HepG2 (cell line): Measurements from ENCODE around the gene TOX2. TPM values are rescaled to one million over a fixed set of nuclear protein-coding genes. Genes with fewer than 3 reads are reported as not detected.

Source experiments
- ATAC-seq: fragments of 200-7000 bp; cut with Tn5 transposase; 3 replicates; pipeline ENCODE4 v1.9.1; 2020; ENCODE audit warnings: mild to moderate bottlenecking, moderate library complexity
- BruUV-seq: library from RNA; stranded (reverse); fragments of 400-500 nt; replicated peaks from 2 replicates; lab custom pipeline; 2021; lab: Mats Ljungman, UMichigan
- CTCF ChIA-PET: fragments of 300-600 bp; formaldehyde crosslinking; extraction: SDS; loops from one replicate; lab custom pipeline; 2021; ENCODE audit warnings: low total read pairs, inconsistent platforms, low intra/inter-chr PET ratio; lab: Yijun Ruan, JAX
- POLR2A ChIA-PET: fragments of 350-600 bp; sonication (Branson Sonifier 250); formaldehyde crosslinking; loops from one replicate; lab custom pipeline; 2020; ENCODE audit warnings: antibody characterized with exemption, inconsistent platforms; lab: Yijun Ruan, JAX
- DNase-seq: peaks from one replicate; pipeline ENCODE4 v3.0.0-alpha.2; 2015; ENCODE audit warnings: low spot score
- FAIRE-seq: peaks from 3 replicates; lab custom pipeline; 2011; peaks lifted over from hg19 to GRCh38; lab: Jason Lieb, UNC
- H2AFZ ChIP-seq: one replicate; pipeline ENCODE4 v1.6.1; 2011; ENCODE audit warnings: low read length, inconsistent platforms
- H3K27ac ChIP-seq: fragments of 300-600 bp; 3 replicates; pipeline ENCODE4 v1.8.0; 2011; ENCODE audit warnings: mixed run types, mild to moderate bottlenecking, mixed read lengths, low read length, inconsistent platforms; ENCODE audit not compliant: insufficient read depth; ENCODE audit errors: extremely low read length
- H3K27me3 ChIP-seq, 2 experiments: fragments of 200-600 bp in 1 of 2; 2 replicates in 1 of 2; 3 replicates in 1 of 2; pipeline versions ENCODE4 v1.6.0 to v1.8.0; 2011; ENCODE audit warnings: low read length in 2 of 2, mild to moderate bottlenecking in 2 of 2, moderate library complexity in 2 of 2, inconsistent platforms in 1 of 2; ENCODE audit not compliant: insufficient read depth in 2 of 2, control insufficient read depth in 1 of 2
- H3K36me3 ChIP-seq, 2 experiments: fragments of 200-600 bp in 1 of 2; replicated peaks in 1 of 2; 2 replicates in 1 of 2; 3 replicates in 1 of 2; pipeline versions ENCODE4 v1.5.1 to v1.8.0; 2011; ENCODE audit warnings: low read length in 2 of 2, inconsistent platforms in 1 of 2; ENCODE audit not compliant: insufficient read depth in 2 of 2, control insufficient read depth in 1 of 2
- H3K4me1 ChIP-seq: 2 replicates; pipeline ENCODE4 v1.5.1; 2012; ENCODE audit warnings: low read length, inconsistent platforms; ENCODE audit not compliant: insufficient read depth
- H3K4me2 ChIP-seq: 2 replicates; pipeline ENCODE4 v1.6.0; 2011; ENCODE audit warnings: low read depth, low read length, inconsistent platforms
- H3K4me3 ChIP-seq, 3 experiments: fragments of 200-600 bp in 1 of 3; sonication (generic), shearing (Covaris generic) in 1 of 3; replicated peaks in 1 of 3; 2 replicates each; pipeline ENCODE4 v1.5.1; 2011 to 2016; ENCODE audit warnings: low read length in 3 of 3, inconsistent platforms in 2 of 3, low read depth in 2 of 3, mild to moderate bottlenecking in 2 of 3, control low read depth in 1 of 3, mixed read lengths in 1 of 3; ENCODE audit not compliant: insufficient read depth in 1 of 3
- H3K79me2 ChIP-seq: one replicate; pipeline ENCODE4 v1.6.1; 2011; ENCODE audit warnings: low read length, inconsistent platforms; ENCODE audit not compliant: insufficient read depth
- H3K9ac ChIP-seq: 2 replicates; pipeline ENCODE4 v1.6.0; 2011; ENCODE audit warnings: mild to moderate bottlenecking, low read depth, low read length, inconsistent platforms; ENCODE audit not compliant: insufficient read depth
- H3K9me3 ChIP-seq: 2 replicates; pipeline ENCODE4 v1.5.1; 2012; ENCODE audit warnings: mild to moderate bottlenecking, low read length
- H4K20me1 ChIP-seq: 2 replicates; pipeline ENCODE4 v1.6.0; 2011; ENCODE audit warnings: inconsistent platforms, mild to moderate bottlenecking, low read length, moderate library complexity; ENCODE audit not compliant: insufficient read depth
- DZIP1 ChIP-seq: sonication (generic); formaldehyde crosslinking; IDR thresholded peaks from 2 replicates; pipeline ENCODE4 v1.5.0; 2020; ENCODE audit warnings: mild to moderate bottlenecking, missing genetic modification reagents
- GFI1 ChIP-seq: sonication (generic); formaldehyde crosslinking; IDR thresholded peaks from 2 replicates; pipeline ENCODE4 v1.5.0; 2020; ENCODE audit warnings: missing genetic modification reagents, mild to moderate bottlenecking, borderline replicate concordance
- HMG20B ChIP-seq: conservative IDR thresholded peaks from 2 replicates; pipeline ENCODE4 v1.6.1; 2016; ENCODE audit warnings: missing genetic modification reagents, missing compliant biosample characterization
- KAT8 ChIP-seq: IDR thresholded peaks from 2 replicates; pipeline ENCODE4 v1.6.1; 2016; ENCODE audit warnings: missing genetic modification reagents, missing compliant biosample characterization
- RFXANK ChIP-seq: IDR thresholded peaks from 2 replicates; pipeline ENCODE4 v1.6.1; 2016
- ZBTB34 ChIP-seq: sonication (generic); formaldehyde crosslinking; IDR thresholded peaks from 2 replicates; pipeline ENCODE4 v1.8.0; 2022; ENCODE audit warnings: mild to moderate bottlenecking, missing genetic modification reagents
- ZFP41 ChIP-seq: sonication (generic); formaldehyde crosslinking; IDR thresholded peaks from 2 replicates; pipeline ENCODE4 v1.4.0; 2020; ENCODE audit warnings: mild to moderate bottlenecking, missing genetic modification reagents, borderline replicate concordance
- ZNF30 ChIP-seq: sonication (generic); formaldehyde crosslinking; IDR thresholded peaks from 2 replicates; pipeline ENCODE4 v1.5.0; 2020; ENCODE audit warnings: mild to moderate bottlenecking, missing genetic modification reagents
- ZNF615 ChIP-seq: sonication (generic); formaldehyde crosslinking; IDR thresholded peaks from 2 replicates; pipeline ENCODE4 v1.5.0; 2020; ENCODE audit warnings: mild to moderate bottlenecking, missing genetic modification reagents, borderline replicate concordance
- WGBS: methylation state at CpG from one replicate; pipeline ENCODE4 v1.1.6; 2017; ENCODE audit warnings: low lambda C conversion rate; 5-methylcytosine and 5-hydroxymethylcytosine counted together
- in situ Hi-C: cut with HindIII; loops from 2 replicates; pipeline ENCODE4 v1.10.0; 2017; ENCODE audit warnings: low pct_unique_long_range_greater_than_20kb; ENCODE audit not compliant: extremely low pct_ligation_motif_present
- intact Hi-C: fragments of 100-400 bp; cut with micrococcal nuclease; formaldehyde crosslinking; loops from one replicate; pipeline ENCODE4 v1.10.0; 2022; ENCODE audit not compliant: unreplicated experiment
- polyA plus RNA-seq, 8 experiments: library from polyadenylated mRNA; depleted of rRNA in 3 of 8; stranded (reverse) in 7 of 8; unstranded in 1 of 8; fragments of >200 nt; fragmentation: Illumina TruSeq in 4 of 8; extraction: Trizol in 4 of 8; gene quantifications; 2 replicates each; pipeline versions ENCODE4 v1.2.1 to v1.2.3, GENCODE V29; 2011 to 2016; ENCODE audit warnings: low read depth in 4 of 8, missing spikeins in 1 of 8, mixed read lengths in 1 of 8; ENCODE audit not compliant: insufficient read depth in 1 of 8
- total RNA-seq, 5 experiments: library from RNA; depleted of rRNA; stranded (reverse); fragments of >200 nt; fragmentation: Illumina TruSeq; extraction: Trizol; gene quantifications; 2 replicates each; pipeline ENCODE4 v1.2.3, GENCODE V29; 2016; ENCODE audit warnings: low read depth in 1 of 5

Gene TOX2
- total and polyA plus RNA-seq, 2 of the 13 experiments (the other 11 are each of a cell fraction or from before 2014, with no cell fraction given) = not detected

- FAIRE-seq = no peak
- no peak overlapping the region for H3K9ac ChIP-seq
- H3K4me2 ChIP-seq = no peak overlapping the region
- 27% methylated on average over 1 of the region's 1 CpG for WGBS
- no peaks in the 10 kb centered on the region for H3K36me3 ChIP-seq
- intact Hi-C loops = no loop called here
- BruUV-seq = no TSS peak
- no peak for TF ChIP-seq DZIP1
- TF ChIP-seq RFXANK (CRISPR knock-in tag) = no peak
- no peak for TF ChIP-seq ZNF615 (CRISPR knock-in tag)
- no peak for TF ChIP-seq ZBTB34
- no peak for TF ChIP-seq GFI1 (CRISPR knock-in tag)
- no peak for TF ChIP-seq KAT8 (CRISPR knock-in tag)
- no peak for TF ChIP-seq HMG20B
- no peak for TF ChIP-seq ZNF30 (CRISPR knock-in tag)
- no peak for TF ChIP-seq ZFP41 (CRISPR knock-in tag)
- TF ChIP-seq, all 625 proteins: peak for 0
- Histone ChIP-seq H3K9me3 (no peaks in the 10 kb centered on the region), H2AFZ (no peak overlapping the region), H3K27ac (no peak overlapping the region), H3K4me3 (no peak overlapping the region), H3K79me2 (no peaks in the 10 kb centered on the region), H4K20me1 (no peaks in the 10 kb centered on the region), H3K27me3 (peaks cover 2 to 15% of the 10 kb centered on the region in 2 experiments; a peak in 4 of 5 replicates), H3K4me1 (no peaks in the 10 kb centered on the region)
- POLR2A ChIA-PET = no interaction called here
- in situ Hi-C loops = no loop called here
- CTCF ChIA-PET = no interaction called here
- ATAC-seq (no peak), DNase-seq (no peak)
These were observed 27.5 kb downstream of the TOX2 start for GRCh38 chr20:43942201-43942590.
